ENCODE data around the gene HDAC4. TPM values are rescaled to one million over a fixed set of nuclear protein-coding genes. Genes with fewer than 3 reads are reported as not detected.

The HDAC4 gene
- total RNA-seq, 1 donor from 2014 or later: 34.4 TPM

GRCh38 chr2:239109928-239110545, 290.8 kb downstream of the HDAC4 start:
- intact Hi-C loops (cut with DNase I): loop anchor here (5.0 kb wide), 1 partner anchor 73 kb away; no protein-coding TSS in a partner anchor
- DNase-seq (ENCODE audit: low spot score): no peak

GRCh38 chr2:239109041-239109927, 291.5 kb downstream of the HDAC4 start:
- DNase-seq (ENCODE audit: low spot score): no peak
- intact Hi-C loops (cut with DNase I): loop anchor here (5.0 kb wide), 1 partner anchor 72 kb away; no protein-coding TSS in a partner anchor

GRCh38 chr2:239108459-239108858, 292.4 kb downstream of the HDAC4 start:
- intact Hi-C loops (cut with DNase I): loop anchor here (5.0 kb wide), 1 partner anchor 71 kb away; no protein-coding TSS in a partner anchor
- no peak for DNase-seq (ENCODE audit: low spot score)

GRCh38 chr2:239107936-239108335, 292.9 kb downstream of the HDAC4 start:
- DNase-seq (ENCODE audit: low spot score): no peak
- intact Hi-C loops (cut with DNase I): loop anchor here (5.0 kb wide), 1 partner anchor 71 kb away; no protein-coding TSS in a partner anchor

- no peak for DNase-seq (ENCODE audit: low spot score)
- intact Hi-C loops (cut with DNase I): loop anchor here (5.0 kb wide), 1 partner anchor 70 kb away; no protein-coding TSS in a partner anchor
Observed at GRCh38 chr2:239106966-239107365, 293.9 kb downstream of the HDAC4 start.

- DNase-seq (ENCODE audit: low spot score): no peak
- intact Hi-C loops (cut with DNase I): loop anchor here (5.0 kb wide), 1 partner anchor 69 kb away; no protein-coding TSS in a partner anchor
Observed at GRCh38 chr2:239106314-239106908, 294.4 kb downstream of the HDAC4 start.

- no peak for DNase-seq (ENCODE audit: low spot score)
- intact Hi-C loops (cut with DNase I): loop anchor here (5.0 kb wide), 1 partner anchor 68 kb away; no protein-coding TSS in a partner anchor
Observed at GRCh38 chr2:239105234-239105633, 295.6 kb downstream of the HDAC4 start.

GRCh38 chr2:239104800-239105199, 296.0 kb downstream of the HDAC4 start:
- intact Hi-C loops (cut with DNase I): loop anchor here (5.0 kb wide), 1 partner anchor 67 kb away; no protein-coding TSS in a partner anchor
- no peak for DNase-seq (ENCODE audit: low spot score)

- intact Hi-C loops (cut with DNase I): no loop called here
- DNase-seq (ENCODE audit: low spot score): no peak
Observed at GRCh38 chr2:239103125-239104098, 297.4 kb downstream of the HDAC4 start.

- intact Hi-C loops (cut with DNase I): no loop called here
- DNase-seq (ENCODE audit: low spot score): no peak
Observed at GRCh38 chr2:239102266-239102665, 298.6 kb downstream of the HDAC4 start.

- DNase-seq (ENCODE audit: low spot score): no peak
- intact Hi-C loops (cut with DNase I): no loop called here
Observed at GRCh38 chr2:239101807-239102206, 299.0 kb downstream of the HDAC4 start.

GRCh38 chr2:239101071-239101470, 299.7 kb downstream of the HDAC4 start:
- intact Hi-C loops (cut with DNase I): no loop called here

GRCh38 chr2:239099474-239099873, 301.3 kb downstream of the HDAC4 start:
- intact Hi-C loops (cut with DNase I): no loop called here
- DNase-seq (ENCODE audit: low spot score): no peak

More at GRCh38 chr2:239101071-239101470, 299.7 kb downstream of the HDAC4 start:
- DNase-seq (ENCODE audit: low spot score): no peak

GRCh38 chr2:239098288-239098970, 302.4 kb downstream of the HDAC4 start:
- no peak for DNase-seq (ENCODE audit: low spot score)
- intact Hi-C loops (cut with DNase I): no loop called here

- intact Hi-C loops (cut with DNase I): no loop called here
- DNase-seq (ENCODE audit: low spot score): no peak
Observed at GRCh38 chr2:239097428-239097696, 303.5 kb downstream of the HDAC4 start.

GRCh38 chr2:239096676-239097427, 304.0 kb downstream of the HDAC4 start:
- DNase-seq (ENCODE audit: low spot score): no peak
- intact Hi-C loops (cut with DNase I): no loop called here

- DNase-seq (ENCODE audit: low spot score): no peak
- intact Hi-C loops (cut with DNase I): no loop called here
Observed at GRCh38 chr2:239095460-239096081, 305.2 kb downstream of the HDAC4 start.
